H1 (cell line): Measurements from ENCODE around the gene ALLC. TPM values are rescaled to one million over a fixed set of nuclear protein-coding genes. Genes with fewer than 3 reads are reported as not detected.

Source experiments
- CTCF ChIA-PET: fragments of 300-600 bp; sonication (Branson Sonifier 250); formaldehyde crosslinking; loops from one replicate; lab custom pipeline; 2021; ENCODE audit not compliant: partially characterized antibody; lab: Charles Lee
- POLR2A ChIA-PET: fragments of 300-600 bp; sonication (Branson Sonifier 250); formaldehyde crosslinking; loops from one replicate; lab custom pipeline; 2021; ENCODE audit warnings: inconsistent platforms; ENCODE audit not compliant: partially characterized antibody; lab: Charles Lee
- DNase-seq, 2 experiments: peaks; one replicate each; pipeline versions ENCODE4 v3.0.0 to v3.0.0-alpha.2; 2010 to 2022; ENCODE audit warnings: low spot score in 2 of 2, low read depth in 1 of 2, mixed read lengths in 1 of 2
- FAIRE-seq: peaks from 2 replicates; lab custom pipeline; 2011; peaks lifted over from hg19 to GRCh38; lab: Jason Lieb, UNC
- H2AFZ ChIP-seq: 2 replicates; pipeline ENCODE4 v1.8.1; 2012; ENCODE audit warnings: low read length, inconsistent platforms
- H2AK5ac ChIP-seq: 2 replicates; pipeline ENCODE4 v1.6.1; 2013; ENCODE audit warnings: low read depth, low read length
- H2BK120ac ChIP-seq: replicated peaks from 2 replicates; pipeline ENCODE3; 2013; ENCODE audit warnings: low read depth, low read length, inconsistent platforms
- H2BK12ac ChIP-seq: 2 replicates; pipeline ENCODE4 v1.6.1; 2013; ENCODE audit warnings: low read depth, low read length
- H2BK15ac ChIP-seq: 2 replicates; pipeline ENCODE4 v1.6.1; 2013; ENCODE audit warnings: low read length
- H2BK20ac ChIP-seq: 2 replicates; pipeline ENCODE4 v1.6.1; 2013; ENCODE audit warnings: low read length
- H2BK5ac ChIP-seq: 2 replicates; pipeline ENCODE4 v1.6.1; 2013; ENCODE audit warnings: low read depth, low read length
- H3K14ac ChIP-seq: 2 replicates; pipeline ENCODE4 v1.6.1; 2013; ENCODE audit warnings: inconsistent platforms; ENCODE audit not compliant: insufficient read length
- H3K18ac ChIP-seq: 2 replicates; pipeline ENCODE4 v1.6.1; 2013; ENCODE audit warnings: low read length; ENCODE audit errors: extremely low read depth
- H3K23ac ChIP-seq: 2 replicates; pipeline ENCODE4 v1.6.1; 2013; ENCODE audit warnings: inconsistent platforms; ENCODE audit not compliant: insufficient read length
- H3K23me2 ChIP-seq: 2 replicates; pipeline ENCODE4 v1.6.1; 2013; ENCODE audit warnings: low read depth, low read length
- H3K27ac ChIP-seq: 2 replicates; pipeline ENCODE4 v1.6.1; 2011; ENCODE audit warnings: low read depth, low read length, inconsistent platforms
- H3K27me3 ChIP-seq, 4 experiments: replicated peaks in 1 of 4; 1 replicate in 1 of 4; 2 replicates in 3 of 4; pipeline versions ENCODE4 v1.6.1 to v1.8.1; 2011 to 2013; ENCODE audit warnings: low read length in 3 of 4, mild to moderate bottlenecking in 3 of 4, inconsistent platforms in 2 of 4, mixed read lengths in 2 of 4, moderate library complexity in 1 of 4; ENCODE audit not compliant: control insufficient read depth in 3 of 4, insufficient read depth in 3 of 4; ENCODE audit errors: extremely low read depth in 1 of 4
- H3K36me3 ChIP-seq, 4 experiments: 2 replicates each; pipeline versions ENCODE4 v1.6.1 to v1.8.1; 2011 to 2013; ENCODE audit warnings: mild to moderate bottlenecking in 4 of 4, low read length in 3 of 4, moderate library complexity in 2 of 4, control low read depth in 1 of 4, inconsistent platforms in 1 of 4; ENCODE audit not compliant: insufficient read depth in 4 of 4, control insufficient read depth in 2 of 4
- H3K4ac ChIP-seq: replicated peaks from 2 replicates; pipeline ENCODE3; 2013; ENCODE audit warnings: low read length, low read depth, mixed read lengths, inconsistent platforms; ENCODE audit not compliant: insufficient read length
- H3K4me1 ChIP-seq, 4 experiments: replicated peaks in 1 of 4; 1 replicate in 1 of 4; 2 replicates in 3 of 4; pipeline versions ENCODE4 v1.6.1 to v1.8.1; 2011 to 2013; ENCODE audit warnings: low read length in 3 of 4, inconsistent platforms in 2 of 4, mixed read lengths in 1 of 4; ENCODE audit not compliant: insufficient read depth in 4 of 4, control insufficient read depth in 3 of 4
- H3K4me2 ChIP-seq, 2 experiments: 2 replicates each; pipeline versions ENCODE4 v1.6.1 to v1.8.1; 2011 to 2013; ENCODE audit warnings: low read depth in 2 of 2, low read length in 2 of 2, control low read depth in 1 of 2, inconsistent platforms in 1 of 2, mild to moderate bottlenecking in 1 of 2; ENCODE audit not compliant: insufficient read depth in 1 of 2
- H3K4me3 ChIP-seq, 4 experiments: fragments of 200-600, 300-600 bp in 1 of 4; sonication (generic), shearing (Covaris generic), sonication (Bioruptor Twin) in 1 of 4; 2 replicates each; pipeline versions ENCODE4 v1.5.1 to v1.8.1; 2011 to 2016; ENCODE audit warnings: low read length in 4 of 4, low read depth in 3 of 4, control low read depth in 2 of 4, inconsistent platforms in 2 of 4, mild to moderate bottlenecking in 2 of 4, mixed read lengths in 1 of 4, moderate library complexity in 1 of 4; ENCODE audit not compliant: insufficient read depth in 2 of 4; ENCODE audit errors: extremely low read depth in 1 of 4
- H3K56ac ChIP-seq: replicated peaks from 2 replicates; pipeline ENCODE3; 2013; ENCODE audit warnings: low read depth, mild to moderate bottlenecking, mixed read lengths, low read length, inconsistent platforms; ENCODE audit not compliant: insufficient read length
- H3K79me1 ChIP-seq: 2 replicates; pipeline ENCODE4 v1.6.1; 2013; ENCODE audit warnings: low read depth, low read length, control low read depth
- H3K79me2 ChIP-seq, 2 experiments: 2 replicates each; pipeline versions ENCODE4 v1.6.1 to v1.8.1; 2012 to 2013; ENCODE audit warnings: low read length in 2 of 2, mild to moderate bottlenecking in 2 of 2, inconsistent platforms in 1 of 2; ENCODE audit not compliant: insufficient read depth in 2 of 2, control insufficient read depth in 1 of 2
- H3K9ac ChIP-seq, 4 experiments: replicated peaks in 1 of 4; 1 replicate in 1 of 4; 2 replicates in 3 of 4; pipeline versions ENCODE4 v1.6.1 to v1.8.1; 2011 to 2013; ENCODE audit warnings: low read depth in 3 of 4, low read length in 3 of 4, control low read depth in 2 of 4, mild to moderate bottlenecking in 2 of 4, moderate library complexity in 2 of 4, inconsistent platforms in 1 of 4; ENCODE audit errors: extremely low read depth in 1 of 4
- H3K9me3 ChIP-seq, 2 experiments: 2 replicates each; pipeline versions ENCODE4 v1.6.1 to v1.8.1; 2012 to 2013; ENCODE audit warnings: mild to moderate bottlenecking in 2 of 2, moderate library complexity in 2 of 2, control low read depth in 1 of 2, inconsistent platforms in 1 of 2, low read depth in 1 of 2, low read length in 1 of 2, mixed read lengths in 1 of 2; ENCODE audit not compliant: insufficient read depth in 2 of 2
- H4K20me1 ChIP-seq, 2 experiments: replicated peaks in 1 of 2; 2 replicates each; pipeline versions ENCODE3 to v1.8.1; 2011 to 2013; ENCODE audit warnings: inconsistent platforms in 2 of 2, low read length in 2 of 2, mild to moderate bottlenecking in 1 of 2; ENCODE audit not compliant: insufficient read depth in 2 of 2, control insufficient read depth in 1 of 2
- H4K5ac ChIP-seq: 2 replicates; pipeline ENCODE4 v1.6.1; 2013; ENCODE audit warnings: low read length, low read depth, mixed read lengths, inconsistent platforms; ENCODE audit not compliant: insufficient read length
- H4K8ac ChIP-seq: 2 replicates; pipeline ENCODE4 v1.8.0; 2013; ENCODE audit warnings: mild to moderate bottlenecking, moderate library complexity, low read length, inconsistent platforms; ENCODE audit not compliant: insufficient read depth; ENCODE audit errors: extremely low read depth
- H4K91ac ChIP-seq: replicated peaks from 2 replicates; pipeline ENCODE3; 2013; ENCODE audit warnings: low read length, mixed read lengths, inconsistent platforms; ENCODE audit not compliant: insufficient read length
- ASH2L ChIP-seq: fragments of 200-600, 300-600 bp; sonication (generic); IDR thresholded peaks from one replicate; pipeline ENCODE4 v1.7.1; 2017; ENCODE audit warnings: low read length
- BRCA1 ChIP-seq: IDR thresholded peaks from 2 replicates; pipeline ENCODE4 v1.6.1; 2012; ENCODE audit warnings: low read depth, low read length, improper control_type of control experiment
- CREB1 ChIP-seq: IDR thresholded peaks from 2 replicates; pipeline ENCODE4 v1.6.1; 2012; ENCODE audit warnings: inconsistent platforms
- GABPA ChIP-seq: IDR thresholded peaks from 2 replicates; pipeline ENCODE4 v1.6.1; 2011; ENCODE audit warnings: mild to moderate bottlenecking, low read length, moderate library complexity, borderline replicate concordance; ENCODE audit not compliant: insufficient read depth
- JUND ChIP-seq: IDR thresholded peaks from 2 replicates; pipeline ENCODE4 v1.6.1; 2011; ENCODE audit warnings: mild to moderate bottlenecking, improper control_type of control experiment, low read length
- KDM5A ChIP-seq: fragments of 200-600 bp; IDR thresholded peaks from 2 replicates; pipeline ENCODE4 v1.7.1; 2012; ENCODE audit warnings: mild to moderate bottlenecking, low read length, inconsistent platforms, mixed read lengths
- POU5F1 ChIP-seq: IDR thresholded peaks from 2 replicates; pipeline ENCODE4 v1.6.1; 2011; ENCODE audit warnings: low read depth, mild to moderate bottlenecking, low read length, moderate library complexity
- RFX5 ChIP-seq: IDR thresholded peaks from 2 replicates; pipeline ENCODE4 v1.6.1; 2011; ENCODE audit warnings: low read depth, low read length, improper control_type of control experiment, borderline replicate concordance
- RXRA ChIP-seq: IDR thresholded peaks from 2 replicates; pipeline ENCODE4 v1.6.1; 2011; ENCODE audit warnings: low read depth, mild to moderate bottlenecking, low read length, moderate library complexity; ENCODE audit not compliant: insufficient read depth
- SP2 ChIP-seq: IDR thresholded peaks from 2 replicates; pipeline ENCODE4 v1.6.1; 2012; ENCODE audit warnings: mild to moderate bottlenecking, low read length, inconsistent platforms
- SRF ChIP-seq: IDR thresholded peaks from 2 replicates; pipeline ENCODE4 v1.6.1; 2011; ENCODE audit warnings: mild to moderate bottlenecking, low read depth, low read length, moderate library complexity
- WGBS, 2 experiments: shearing (Covaris generic) in 1 of 2; methylation state at CpG; one replicate each; pipeline versions ENCODE4 v1.1.6 to v1.1.7; 2013 to 2015; ENCODE audit warnings: low lambda C conversion rate in 2 of 2, mixed read lengths in 2 of 2, inconsistent platforms in 1 of 2, low coverage in 1 of 2, missing lambda C conversion rate in 1 of 2; ENCODE audit not compliant: insufficient replicate concordance in 2 of 2, insufficient coverage in 1 of 2, insufficient read length in 1 of 2; ENCODE audit errors: extremely low coverage in 1 of 2, missing lambda C conversion rate in 1 of 2; 5-methylcytosine and 5-hydroxymethylcytosine counted together
- polyA plus RNA-seq, 7 experiments: library from polyadenylated mRNA; depleted of rRNA in 3 of 7; stranded (reverse) in 5 of 7; unstranded in 2 of 7; fragments of >200 nt in 5 of 7; fragments of 200-250 nt in 2 of 7; gene quantifications; 1 replicate in 5 of 7; 2 replicates in 1 of 7; 4 replicates in 1 of 7; pipeline versions ENCODE4 v1.2.1 to v1.2.3, GENCODE V29; 2011 to 2013; ENCODE audit warnings: missing spikeins in 2 of 7, mixed read lengths in 2 of 7
- total RNA-seq: library from RNA; stranded (reverse); fragmentation: NEBNext Ultra II Directional; extraction: Animal tissue kit (Norgen Biotek cat#: 25700); gene quantifications from 2 replicates; pipeline ENCODE4 v1.2.1, GENCODE V29; 2021
- TF ChIP-seq, protein P1 (sequence below): IDR thresholded peaks from 2 replicates; pipeline ENCODE4 v1.6.1; 2011; ENCODE audit warnings: low read length, improper control_type of control experiment
- TF ChIP-seq, protein P2 (sequence below): IDR thresholded peaks from 2 replicates; pipeline ENCODE4 v1.6.1; 2012; ENCODE audit warnings: inconsistent platforms

ALLC gene
- total and polyA plus RNA-seq, 2 of the 8 experiments (the other 6 are each of a cell fraction or from before 2014, with no cell fraction given) = not detected

DNA sequence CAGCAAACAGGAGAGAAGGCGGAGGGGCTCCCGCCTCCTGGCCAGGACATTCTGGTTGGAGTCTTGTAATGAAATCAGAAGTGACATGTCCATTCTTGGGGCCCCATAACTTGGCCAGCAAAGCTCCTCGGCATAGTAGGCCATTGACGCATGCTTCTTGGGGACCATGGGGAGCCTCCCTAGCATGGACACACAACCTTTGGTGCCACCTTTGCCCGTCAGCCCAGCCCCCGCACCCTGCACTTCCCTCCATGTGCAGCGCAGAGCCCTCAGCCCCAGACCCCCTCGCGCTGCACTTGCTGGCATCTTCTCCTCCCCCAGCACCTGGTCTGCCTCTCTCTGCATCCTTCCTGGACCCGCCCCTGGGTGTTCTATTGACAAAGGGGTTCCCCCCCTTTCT, 68.5 kb downstream of the ALLC start:
- no peak overlapping the region for H2BK120ac ChIP-seq
- no peak for FAIRE-seq
- H4K91ac ChIP-seq = no peak overlapping the region
- no peak overlapping the region for H4K8ac ChIP-seq
- no peaks in the 10 kb centered on the region; a peak in 1 of 7 replicates for H3K27me3 ChIP-seq
- no peak overlapping the region for H2BK20ac ChIP-seq
- H2BK12ac ChIP-seq = no peak overlapping the region
- H3K27ac ChIP-seq = no peak overlapping the region
- no peak overlapping the region for H3K4me2 ChIP-seq
- no peak overlapping the region for H2BK15ac ChIP-seq
- no peaks in the 10 kb centered on the region for H3K79me1 ChIP-seq
- CTCF ChIA-PET = interaction anchor here (0.5 to 10.1 kb wide), 6 partner anchors 13 to 256 kb away, joined by 3 to 79 read pairs (median 4); no protein-coding TSS in a partner anchor
- no peak overlapping the region for H3K14ac ChIP-seq
- WGBS, 2 experiments = 81% methylated on average over 10 of the region's 10 CpGs; no CpG with 5 or more reads in 1 of the 2 experiments
- no peak overlapping the region for H2AK5ac ChIP-seq
- no peak overlapping the region for H3K23ac ChIP-seq
- H4K5ac ChIP-seq = no peak overlapping the region
- H3K79me2 ChIP-seq = no peaks in the 10 kb centered on the region
- H3K23me2 ChIP-seq = peaks cover 2% of the 10 kb centered on the region; the same call in 1 of the 2 replicates
- H3K36me3 ChIP-seq = no peaks in the 10 kb centered on the region
- H3K56ac ChIP-seq = no peak overlapping the region
- H2BK5ac ChIP-seq = no peak overlapping the region
- no peak overlapping the region for H3K4me3 ChIP-seq
- no peak overlapping the region for H3K9ac ChIP-seq
- DNase-seq = no peak
- H3K9me3 ChIP-seq = no peaks in the 10 kb centered on the region
- H3K18ac ChIP-seq = no peak overlapping the region
- no peak overlapping the region for H2AFZ ChIP-seq
- POLR2A ChIA-PET = no interaction called here
- H3K4me1 ChIP-seq = peaks cover 3 to 8% (median 5%) of the 10 kb centered on the region in 4 experiments; a peak in 6 of 7 replicates
- H3K4ac ChIP-seq = no peak overlapping the region
- no peaks in the 10 kb centered on the region for H4K20me1 ChIP-seq
- no peak for TF ChIP-seq JUND
- no peak for TF ChIP-seq KDM5A
- TF ChIP-seq, protein P1, sequence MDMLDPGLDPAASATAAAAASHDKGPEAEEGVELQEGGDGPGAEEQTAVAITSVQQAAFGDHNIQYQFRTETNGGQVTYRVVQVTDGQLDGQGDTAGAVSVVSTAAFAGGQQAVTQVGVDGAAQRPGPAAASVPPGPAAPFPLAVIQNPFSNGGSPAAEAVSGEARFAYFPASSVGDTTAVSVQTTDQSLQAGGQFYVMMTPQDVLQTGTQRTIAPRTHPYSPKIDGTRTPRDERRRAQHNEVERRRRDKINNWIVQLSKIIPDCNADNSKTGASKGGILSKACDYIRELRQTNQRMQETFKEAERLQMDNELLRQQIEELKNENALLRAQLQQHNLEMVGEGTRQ = no peak
- no peak for TF ChIP-seq GABPA
- no peak for TF ChIP-seq BRCA1
- TF ChIP-seq CREB1 = no peak
- TF ChIP-seq RFX5 = no peak
- TF ChIP-seq POU5F1 = no peak
- no peak for TF ChIP-seq RXRA
- TF ChIP-seq, protein P2, sequence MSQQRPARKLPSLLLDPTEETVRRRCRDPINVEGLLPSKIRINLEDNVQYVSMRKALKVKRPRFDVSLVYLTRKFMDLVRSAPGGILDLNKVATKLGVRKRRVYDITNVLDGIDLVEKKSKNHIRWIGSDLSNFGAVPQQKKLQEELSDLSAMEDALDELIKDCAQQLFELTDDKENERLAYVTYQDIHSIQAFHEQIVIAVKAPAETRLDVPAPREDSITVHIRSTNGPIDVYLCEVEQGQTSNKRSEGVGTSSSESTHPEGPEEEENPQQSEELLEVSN = no peak
- TF ChIP-seq SRF = no peak
- TF ChIP-seq SP2 = no peak
- TF ChIP-seq ASH2L = no peak
